ENCODE results near the gene CROCC2.

CROCC2 gene

GRCh38 chr2:241011751-241012510 is 105.8 kb downstream of the CROCC2 start:
- DNase-seq (ENCODE audit: insufficient read length, low spot score) (no peak), FAIRE-seq (no peak)
- TF ChIP-seq CTCF (IDR thresholded peaks at IDR 0.05; ENCODE audit: insufficient read depth, missing control alignments), result no peak

GRCh38 chr2:241014224-241014623 is 108.1 kb downstream of the CROCC2 start:
- FAIRE-seq, result no peak
- no peak for TF ChIP-seq CTCF (IDR thresholded peaks at IDR 0.05; ENCODE audit: insufficient read depth, missing control alignments)
- no peak for DNase-seq (ENCODE audit: insufficient read length, low spot score)

- no peak for DNase-seq (ENCODE audit: insufficient read length, low spot score)
- FAIRE-seq, result no peak
- no peak for TF ChIP-seq CTCF (IDR thresholded peaks at IDR 0.05; ENCODE audit: insufficient read depth, missing control alignments)
Measured at GRCh38 chr2:241014764-241015163, 108.6 kb downstream of the CROCC2 start.

GRCh38 chr2:241015439-241015838 is 109.3 kb downstream of the CROCC2 start:
- FAIRE-seq (no peak), DNase-seq (ENCODE audit: insufficient read length, low spot score) (no peak)
- no peak for TF ChIP-seq CTCF (IDR thresholded peaks at IDR 0.05; ENCODE audit: insufficient read depth, missing control alignments)

- no peak for TF ChIP-seq CTCF (IDR thresholded peaks at IDR 0.05; ENCODE audit: insufficient read depth, missing control alignments)
- DNase-seq (ENCODE audit: insufficient read length, low spot score), result no peak
- FAIRE-seq, result no peak
Measured at GRCh38 chr2:241017228-241017940, 111.2 kb downstream of the CROCC2 start.

GRCh38 chr2:241018051-241018891 is 112.1 kb downstream of the CROCC2 start:
- no peak for TF ChIP-seq CTCF (IDR thresholded peaks at IDR 0.05; ENCODE audit: insufficient read depth, missing control alignments)
- no peak for DNase-seq (ENCODE audit: insufficient read length, low spot score)

More at GRCh38 chr2:241018051-241018891, 112.1 kb downstream of the CROCC2 start:
- no peak for FAIRE-seq
